ENCODE measurements around the gene GSTK1. TPM values are rescaled to one million over a fixed set of nuclear protein-coding genes. Genes with fewer than 3 reads are reported as not detected.

The GSTK1 gene
- total RNA-seq, 1 donor from 2014 or later, result 291 TPM

- Histone ChIP-seq H3K9me3 (replicated peaks) (peaks cover 26% of the 10 kb centered on the region), H3K4me1 (no peaks in the 10 kb centered on the region), H3K27ac (replicated peaks) (no peak overlapping the region), H3K27me3 (ENCODE audit: low read depth) (no peaks in the 10 kb centered on the region), H3K4me3 (no peak overlapping the region), H3K36me3 (no peaks in the 10 kb centered on the region)
- DNase-seq, result no peak
- no peak for TF ChIP-seq CTCF (IDR thresholded peaks at IDR 0.05; ENCODE audit: borderline replicate concordance)
- intact Hi-C loops (cut with micrococcal nuclease), result no loop called here
Measured at GRCh38 chr7:143234533-143234875, 28.7 kb upstream of the GSTK1 start.

GRCh38 chr7:143235561-143235960, 27.7 kb upstream of the GSTK1 start:
- H3K9me3 ChIP-seq (replicated peaks), result peaks cover 26% of the 10 kb centered on the region
- no peaks in the 10 kb centered on the region for H3K27me3 ChIP-seq (ENCODE audit: low read depth)
- intact Hi-C loops (cut with micrococcal nuclease), result no loop called here
- no peak overlapping the region for H3K27ac ChIP-seq (replicated peaks)
- H3K4me3 ChIP-seq, result no peak overlapping the region
- no peak for DNase-seq
- no peaks in the 10 kb centered on the region for H3K36me3 ChIP-seq
- no peak for TF ChIP-seq CTCF (IDR thresholded peaks at IDR 0.05; ENCODE audit: borderline replicate concordance)
- peaks cover 2% of the 10 kb centered on the region for H3K4me1 ChIP-seq

GRCh38 chr7:143236408-143236990, 26.7 kb upstream of the GSTK1 start:
- H3K4me3 ChIP-seq, result no peak overlapping the region
- H3K36me3 ChIP-seq, result no peaks in the 10 kb centered on the region
- no peaks in the 10 kb centered on the region for H3K27me3 ChIP-seq (ENCODE audit: low read depth)
- intact Hi-C loops (cut with micrococcal nuclease), result no loop called here
- peaks cover 26% of the 10 kb centered on the region for H3K9me3 ChIP-seq (replicated peaks)
- TF ChIP-seq CTCF (IDR thresholded peaks at IDR 0.05; ENCODE audit: borderline replicate concordance), result no peak
- no peak overlapping the region for H3K27ac ChIP-seq (replicated peaks)
- DNase-seq, result no peak
- H3K4me1 ChIP-seq, result peaks cover 7% of the 10 kb centered on the region

GRCh38 chr7:143237366-143237765, 25.9 kb upstream of the GSTK1 start:
- Histone ChIP-seq H3K4me3 (no peak overlapping the region), H3K9me3 (replicated peaks) (peaks cover 26% of the 10 kb centered on the region), H3K4me1 (peaks cover 7% of the 10 kb centered on the region), H3K27ac (replicated peaks) (no peak overlapping the region), H3K36me3 (no peaks in the 10 kb centered on the region), H3K27me3 (ENCODE audit: low read depth) (no peaks in the 10 kb centered on the region)
- no peak for TF ChIP-seq CTCF (IDR thresholded peaks at IDR 0.05; ENCODE audit: borderline replicate concordance)
- intact Hi-C loops (cut with micrococcal nuclease), result no loop called here
- DNase-seq, result no peak

- intact Hi-C loops (cut with micrococcal nuclease), result no loop called here
- Histone ChIP-seq H3K27me3 (ENCODE audit: low read depth) (no peaks in the 10 kb centered on the region), H3K4me1 (peaks cover 7% of the 10 kb centered on the region), H3K9me3 (replicated peaks) (peaks cover 26% of the 10 kb centered on the region), H3K27ac (replicated peaks) (peak overlapping the region; percentile 10), H3K36me3 (no peaks in the 10 kb centered on the region), H3K4me3 (no peak overlapping the region)
- no peak for TF ChIP-seq CTCF (IDR thresholded peaks at IDR 0.05; ENCODE audit: borderline replicate concordance)
- DNase-seq, result no peak
Measured at GRCh38 chr7:143238289-143238980, 24.8 kb upstream of the GSTK1 start.

Data from left ventricle myocardium inferior (tissue), 1 donor.